IMR-90 (cell line): ENCODE measurements around the gene ZNF211. TPM values are rescaled to one million over a fixed set of nuclear protein-coding genes. Genes with fewer than 3 reads are reported as not detected.

Experiments used
- ATAC-seq: fragments of 200-7000 bp; cut with Tn5 transposase; 2 replicates; pipeline ENCODE4 v1.9.1; 2020; ENCODE audit warnings: low read depth, mild to moderate bottlenecking, moderate library complexity
- BruUV-seq: library from RNA; stranded (reverse); fragments of 400-500 nt; replicated peaks from 2 replicates; lab custom pipeline; 2021; lab: Mats Ljungman, UMichigan
- CTCF ChIA-PET: fragments of 300-600 bp; formaldehyde crosslinking; extraction: SDS; loops from one replicate; lab custom pipeline; 2021; ENCODE audit warnings: antibody characterized with exemption; lab: Yijun Ruan, JAX
- POLR2A ChIA-PET: fragments of 300-600 bp; sonication (Branson Sonifier 250); formaldehyde crosslinking; loops from one replicate; lab custom pipeline; 2022; ENCODE audit warnings: antibody characterized with exemption; ENCODE audit not compliant: unreplicated experiment; lab: Charles Lee
- DNase-seq: peaks from one replicate; pipeline ENCODE4 v3.0.0; 2013
- H2AFZ ChIP-seq: replicated peaks from 2 replicates; pipeline ENCODE3; 2013; ENCODE audit warnings: low read length, mild to moderate bottlenecking; ENCODE audit not compliant: poor library complexity
- H2AK5ac ChIP-seq: 2 replicates; pipeline ENCODE4 v1.6.1; 2013; ENCODE audit warnings: low read depth, low read length, inconsistent platforms
- H2AK9ac ChIP-seq: replicated peaks from 2 replicates; pipeline ENCODE3; 2013; ENCODE audit warnings: mild to moderate bottlenecking, low read depth, low read length, moderate library complexity; ENCODE audit not compliant: poor library complexity
- H2BK120ac ChIP-seq: 2 replicates; pipeline ENCODE4 v1.6.1; 2013; ENCODE audit warnings: low read depth, low read length, inconsistent platforms
- H2BK15ac ChIP-seq: 3 replicates; pipeline ENCODE4 v1.6.1; 2013; ENCODE audit warnings: low read depth, low read length, inconsistent platforms
- H2BK20ac ChIP-seq: 2 replicates; pipeline ENCODE4 v1.6.1; 2013; ENCODE audit warnings: low read depth, mild to moderate bottlenecking, inconsistent platforms, low read length, moderate library complexity
- H2BK5ac ChIP-seq: 2 replicates; pipeline ENCODE4 v1.6.1; 2013; ENCODE audit warnings: mild to moderate bottlenecking, low read depth, low read length, inconsistent platforms; ENCODE audit not compliant: poor library complexity, severe bottlenecking
- H3K14ac ChIP-seq: replicated peaks from 2 replicates; pipeline ENCODE4 v1.6.1; 2013; ENCODE audit warnings: low read depth, low read length, inconsistent platforms
- H3K18ac ChIP-seq: 2 replicates; pipeline ENCODE4 v1.6.1; 2013; ENCODE audit warnings: low read depth, low read length, control low read depth
- H3K23ac ChIP-seq: 2 replicates; pipeline ENCODE4 v1.6.1; 2013; ENCODE audit warnings: low read depth, low read length, inconsistent platforms
- H3K27ac ChIP-seq: 2 replicates; pipeline ENCODE4 v1.5.1; 2013; ENCODE audit warnings: mild to moderate bottlenecking, control low read depth, low read length; ENCODE audit not compliant: insufficient read depth
- H3K27me3 ChIP-seq: 2 replicates; pipeline ENCODE4 v1.6.1; 2013; ENCODE audit warnings: low read length; ENCODE audit not compliant: control insufficient read depth, insufficient read depth
- H3K36me3 ChIP-seq: 2 replicates; pipeline ENCODE4 v1.6.1; 2013; ENCODE audit warnings: low read length, mixed read lengths; ENCODE audit not compliant: control insufficient read depth, insufficient read depth
- H3K4ac ChIP-seq: 2 replicates; pipeline ENCODE4 v1.6.1; 2013; ENCODE audit warnings: low read depth, low read length, inconsistent platforms
- H3K4me1 ChIP-seq: 2 replicates; pipeline ENCODE4 v1.6.1; 2013; ENCODE audit warnings: low read length, mixed read lengths; ENCODE audit not compliant: control insufficient read depth, insufficient read depth
- H3K4me2 ChIP-seq: 2 replicates; pipeline ENCODE4 v1.6.1; 2013; ENCODE audit warnings: low read depth, mild to moderate bottlenecking, control low read depth, low read length, moderate library complexity
- H3K4me3 ChIP-seq: 2 replicates; pipeline ENCODE4 v1.5.1; 2013; ENCODE audit warnings: low read depth, mild to moderate bottlenecking, control low read depth, low read length, moderate library complexity; ENCODE audit not compliant: insufficient read depth
- H3K56ac ChIP-seq: 2 replicates; pipeline ENCODE4 v1.6.1; 2013; ENCODE audit warnings: low read length, inconsistent platforms; ENCODE audit not compliant: insufficient read depth; ENCODE audit errors: extremely low read depth
- H3K79me1 ChIP-seq, 2 experiments: 2 replicates each; pipeline ENCODE4 v1.6.1; 2013; ENCODE audit warnings: low read length in 2 of 2, inconsistent platforms in 1 of 2, low read depth in 1 of 2
- H3K9ac ChIP-seq: 2 replicates; pipeline ENCODE4 v1.6.1; 2013; ENCODE audit warnings: low read depth, low read length, control low read depth
- H3K9me1 ChIP-seq: 2 replicates; pipeline ENCODE4 v1.6.1; 2013; ENCODE audit warnings: low read length, inconsistent platforms; ENCODE audit not compliant: insufficient read depth
- H3K9me3 ChIP-seq: 2 replicates; pipeline ENCODE4 v1.6.1; 2013; ENCODE audit warnings: low read length; ENCODE audit not compliant: control insufficient read depth, insufficient read depth
- H4K20me1 ChIP-seq: 2 replicates; pipeline ENCODE4 v1.6.1; 2013; ENCODE audit warnings: low read length, inconsistent platforms; ENCODE audit not compliant: insufficient read depth
- H4K5ac ChIP-seq: 2 replicates; pipeline ENCODE4 v1.6.1; 2013; ENCODE audit warnings: mild to moderate bottlenecking, low read depth, low read length, control low read depth
- H4K8ac ChIP-seq, 2 experiments: 2 replicates each; pipeline ENCODE4 v1.6.1; 2013; ENCODE audit warnings: low read depth in 2 of 2, low read length in 2 of 2, control low read depth in 1 of 2, inconsistent platforms in 1 of 2
- H4K91ac ChIP-seq: 2 replicates; pipeline ENCODE4 v1.6.1; 2013; ENCODE audit warnings: low read depth, low read length, inconsistent platforms; ENCODE audit not compliant: insufficient read depth
- BHLHE40 ChIP-seq: fragments of 150-350 bp; IDR thresholded peaks from 2 replicates; pipeline ENCODE4 v1.6.1; 2016; ENCODE audit warnings: mild to moderate bottlenecking, low read depth, low read length
- CTCF ChIP-seq: conservative IDR thresholded peaks from 2 replicates; pipeline ENCODE4 v1.5.1; 2012; ENCODE audit warnings: mild to moderate bottlenecking, low read depth, low read length, improper control_type of control experiment
- ELK1 ChIP-seq: fragments of 150-350 bp; IDR thresholded peaks from 2 replicates; pipeline ENCODE4 v1.6.1; 2016; ENCODE audit warnings: low read depth, mild to moderate bottlenecking, low read length, moderate library complexity, borderline replicate concordance
- FOS ChIP-seq: fragments of 150-350 bp; IDR thresholded peaks from 2 replicates; pipeline ENCODE4 v1.6.1; 2016; ENCODE audit warnings: low read depth, low read length
- MXI1 ChIP-seq: IDR thresholded peaks from 2 replicates; pipeline ENCODE4 v1.6.1; 2012; ENCODE audit warnings: low read depth, mild to moderate bottlenecking, low read length, moderate library complexity, borderline replicate concordance
- NFE2L2 ChIP-seq: fragments of 150-350 bp; IDR thresholded peaks from 2 replicates; pipeline ENCODE4 v1.6.1; 2016; ENCODE audit warnings: low read depth, mild to moderate bottlenecking, low read length
- WGBS, 2 experiments: methylation state at CpG; one replicate each; pipeline versions ENCODE4 v1.1.5 to v1.1.7; 2013; ENCODE audit warnings: missing lambda C conversion rate in 2 of 2; ENCODE audit not compliant: insufficient read length in 1 of 2; ENCODE audit errors: extremely low coverage in 2 of 2; 5-methylcytosine and 5-hydroxymethylcytosine counted together
- dilution Hi-C: fragments of 300-500 bp; cut with HindIII; formaldehyde crosslinking; loops from one replicate; pipeline ENCODE4 v1.14.3; 2018; ENCODE audit warnings: low sequenced_read_pairs; ENCODE audit not compliant: unreplicated experiment
- in situ Hi-C: fragments of 300-500 bp; cut with MboI; formaldehyde crosslinking; loops from 3 replicates; pipeline ENCODE4 v1.14.3; 2019; ENCODE audit warnings: low sequenced_read_pairs, inconsistent platforms, mixed read lengths
- intact Hi-C: fragments of 100-400 bp; cut with micrococcal nuclease; formaldehyde crosslinking; loops from 2 replicates; pipeline ENCODE4 v1.10.0; 2022
- polyA plus RNA-seq, 3 experiments: library from polyadenylated mRNA; depleted of rRNA; stranded (reverse); fragments of >200 nt; gene quantifications; 2 replicates each; pipeline ENCODE4 v1.2.3, GENCODE V29; 2012; ENCODE audit warnings: low replicate concordance in 1 of 3
- total RNA-seq: library from RNA; depleted of rRNA; stranded (reverse); fragments of >200 nt; gene quantifications from 2 replicates; pipeline ENCODE4 v1.2.3, GENCODE V29; 2012

Gene ZNF211
- total and polyA plus RNA-seq, 2 of the 4 experiments (the other 2 are of a cell fraction): 8.7 to 13.1 TPM

GRCh38 chr19:57667228-57667627 lies 34.3 kb downstream of the ZNF211 start:
- H3K4ac ChIP-seq: no peak overlapping the region
- no peak overlapping the region for H3K9ac ChIP-seq
- H3K9me3 ChIP-seq: no peaks in the 10 kb centered on the region
- dilution Hi-C loops (no loop called here), intact Hi-C loops (no loop called here), in situ Hi-C loops (no loop called here)
- H3K27me3 ChIP-seq: no peaks in the 10 kb centered on the region; the same call in 1 of the 2 replicates
- no peak for TF ChIP-seq ELK1
- no peak for TF ChIP-seq MXI1
- no peak for TF ChIP-seq FOS
- TF ChIP-seq NFE2L2: no peak
- TF ChIP-seq CTCF: no peak
- TF ChIP-seq BHLHE40: no peak
- no peak overlapping the region for H3K4me2 ChIP-seq
- no peak overlapping the region for H3K56ac ChIP-seq
- H3K18ac ChIP-seq: no peak overlapping the region
- no peaks in the 10 kb centered on the region for H3K36me3 ChIP-seq
- BruUV-seq: no TSS peak
- ATAC-seq: no peak
- H2BK120ac ChIP-seq: no peak overlapping the region
- H2BK20ac ChIP-seq: no peak overlapping the region
- CTCF ChIA-PET: no interaction called here
- no peaks in the 10 kb centered on the region for H3K9me1 ChIP-seq
- H4K91ac ChIP-seq: no peak overlapping the region
- no peak overlapping the region for H3K27ac ChIP-seq
- no peak overlapping the region for H3K4me3 ChIP-seq
- H3K4me1 ChIP-seq: no peaks in the 10 kb centered on the region
- no peak overlapping the region for H2BK5ac ChIP-seq
- no peak overlapping the region for H2AFZ ChIP-seq
- H3K14ac ChIP-seq: no peak overlapping the region
- H4K20me1 ChIP-seq: no peaks in the 10 kb centered on the region
- H2BK15ac ChIP-seq: no peak overlapping the region
- no peak overlapping the region for H4K8ac ChIP-seq
- 100% methylated on average over 1 of the region's 1 CpG; no CpG with 5 or more reads in 1 of the 2 experiments for WGBS, 2 experiments
- POLR2A ChIA-PET: no interaction called here
- no peak overlapping the region for H3K23ac ChIP-seq
- no peak overlapping the region for H2AK9ac ChIP-seq
- H4K5ac ChIP-seq: no peak overlapping the region
- H2AK5ac ChIP-seq: no peak overlapping the region
- H3K79me1 ChIP-seq: no peaks in the 10 kb centered on the region
- no peak for DNase-seq
